Liver (tissue), 3 donors: ENCODE data around the gene MOGAT3.

Experiments used
- EGR1 ChIP-seq, 2 donors: IDR thresholded peaks; 2 replicates each; pipeline ENCODE4 v1.6.1; 2016 to 2018; ENCODE audit warnings: antibody characterized with exemption in 2 of 2, low read depth in 2 of 2
- FOXA1 ChIP-seq: IDR thresholded peaks from 2 replicates; pipeline ENCODE4 v1.6.1; 2016; ENCODE audit warnings: antibody characterized with exemption
- GABPA ChIP-seq, 2 donors: IDR thresholded peaks in 1 of 2; conservative IDR thresholded peaks in 1 of 2; 2 replicates each; pipeline ENCODE4 v1.6.1; 2016; ENCODE audit warnings: antibody characterized with exemption in 2 of 2, mild to moderate bottlenecking in 1 of 2, moderate library complexity in 1 of 2
- HNF4A ChIP-seq, 2 donors: conservative IDR thresholded peaks; 2 replicates each; pipeline ENCODE4 v1.6.1; 2016; ENCODE audit warnings: antibody characterized with exemption in 2 of 2, mild to moderate bottlenecking in 2 of 2
- JUND ChIP-seq, 2 donors: IDR thresholded peaks; 2 replicates each; pipeline ENCODE4 v1.6.1; 2016; ENCODE audit warnings: antibody characterized with exemption in 2 of 2
- RAD21 ChIP-seq, 2 donors: IDR thresholded peaks; 2 replicates each; pipeline ENCODE4 v1.6.1; 2016; ENCODE audit warnings: antibody characterized with exemption in 2 of 2, mild to moderate bottlenecking in 2 of 2
- SP1 ChIP-seq: IDR thresholded peaks from 2 replicates; pipeline ENCODE4 v1.6.1; 2018; ENCODE audit warnings: antibody characterized with exemption, mild to moderate bottlenecking
- TAF1 ChIP-seq: conservative IDR thresholded peaks from 2 replicates; pipeline ENCODE4 v1.6.1; 2016; ENCODE audit warnings: antibody characterized with exemption, mild to moderate bottlenecking
- YY1 ChIP-seq: IDR thresholded peaks from 2 replicates; pipeline ENCODE4 v1.6.1; 2016; ENCODE audit warnings: antibody characterized with exemption, mild to moderate bottlenecking
- TF ChIP-seq, protein P1 (sequence below): fragments of 150-350 bp; IDR thresholded peaks from 2 replicates; pipeline ENCODE4 v1.5.1; 2017; ENCODE audit warnings: improper control_type of control experiment, low read depth, low read length; ENCODE audit not compliant: missing input control
- TF ChIP-seq, protein P2 (sequence below): IDR thresholded peaks from 2 replicates; pipeline ENCODE4 v1.6.1; 2016; ENCODE audit warnings: antibody characterized with exemption
- TF ChIP-seq, protein P3 (sequence below): IDR thresholded peaks from 2 replicates; pipeline ENCODE4 v1.6.1; 2016; ENCODE audit warnings: antibody characterized with exemption
- donor health status: healthy.
- donor health status: healthy.

- TF ChIP-seq, protein P1, sequence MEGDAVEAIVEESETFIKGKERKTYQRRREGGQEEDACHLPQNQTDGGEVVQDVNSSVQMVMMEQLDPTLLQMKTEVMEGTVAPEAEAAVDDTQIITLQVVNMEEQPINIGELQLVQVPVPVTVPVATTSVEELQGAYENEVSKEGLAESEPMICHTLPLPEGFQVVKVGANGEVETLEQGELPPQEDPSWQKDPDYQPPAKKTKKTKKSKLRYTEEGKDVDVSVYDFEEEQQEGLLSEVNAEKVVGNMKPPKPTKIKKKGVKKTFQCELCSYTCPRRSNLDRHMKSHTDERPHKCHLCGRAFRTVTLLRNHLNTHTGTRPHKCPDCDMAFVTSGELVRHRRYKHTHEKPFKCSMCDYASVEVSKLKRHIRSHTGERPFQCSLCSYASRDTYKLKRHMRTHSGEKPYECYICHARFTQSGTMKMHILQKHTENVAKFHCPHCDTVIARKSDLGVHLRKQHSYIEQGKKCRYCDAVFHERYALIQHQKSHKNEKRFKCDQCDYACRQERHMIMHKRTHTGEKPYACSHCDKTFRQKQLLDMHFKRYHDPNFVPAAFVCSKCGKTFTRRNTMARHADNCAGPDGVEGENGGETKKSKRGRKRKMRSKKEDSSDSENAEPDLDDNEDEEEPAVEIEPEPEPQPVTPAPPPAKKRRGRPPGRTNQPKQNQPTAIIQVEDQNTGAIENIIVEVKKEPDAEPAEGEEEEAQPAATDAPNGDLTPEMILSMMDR: no peak
- TF ChIP-seq EGR1 (IDR thresholded peaks at IDR 0.05; ENCODE audit: low read depth in 2 of 2) (no peak), YY1 (no peak), SP1 (no peak), HNF4A (conservative IDR thresholded peaks at IDR 0.05) (no peak), RAD21 (IDR thresholded peaks at IDR 0.05) (peak; percentile 16 to 64), JUND (IDR thresholded peaks at IDR 0.05) (no peak), TAF1 (no peak), FOXA1 (no peak), GABPA (IDR thresholded peaks at IDR 0.05 in 1 of 2, conservative IDR thresholded peaks at IDR 0.05 in 1 of 2) (no peak)
- TF ChIP-seq, protein P2, sequence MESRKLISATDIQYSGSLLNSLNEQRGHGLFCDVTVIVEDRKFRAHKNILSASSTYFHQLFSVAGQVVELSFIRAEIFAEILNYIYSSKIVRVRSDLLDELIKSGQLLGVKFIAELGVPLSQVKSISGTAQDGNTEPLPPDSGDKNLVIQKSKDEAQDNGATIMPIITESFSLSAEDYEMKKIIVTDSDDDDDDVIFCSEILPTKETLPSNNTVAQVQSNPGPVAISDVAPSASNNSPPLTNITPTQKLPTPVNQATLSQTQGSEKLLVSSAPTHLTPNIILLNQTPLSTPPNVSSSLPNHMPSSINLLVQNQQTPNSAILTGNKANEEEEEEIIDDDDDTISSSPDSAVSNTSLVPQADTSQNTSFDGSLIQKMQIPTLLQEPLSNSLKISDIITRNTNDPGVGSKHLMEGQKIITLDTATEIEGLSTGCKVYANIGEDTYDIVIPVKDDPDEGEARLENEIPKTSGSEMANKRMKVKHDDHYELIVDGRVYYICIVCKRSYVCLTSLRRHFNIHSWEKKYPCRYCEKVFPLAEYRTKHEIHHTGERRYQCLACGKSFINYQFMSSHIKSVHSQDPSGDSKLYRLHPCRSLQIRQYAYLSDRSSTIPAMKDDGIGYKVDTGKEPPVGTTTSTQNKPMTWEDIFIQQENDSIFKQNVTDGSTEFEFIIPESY: no peak
- TF ChIP-seq, protein P3, sequence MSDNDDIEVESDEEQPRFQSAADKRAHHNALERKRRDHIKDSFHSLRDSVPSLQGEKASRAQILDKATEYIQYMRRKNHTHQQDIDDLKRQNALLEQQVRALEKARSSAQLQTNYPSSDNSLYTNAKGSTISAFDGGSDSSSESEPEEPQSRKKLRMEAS: no peak
These were observed 34.2 kb upstream of the MOGAT3 start for GRCh38 chr7:101235050-101235449.
